HL-60 (cell line): Measurements from ENCODE around the gene FN3K.
"Not testable (repeated sequence)": the region's sequence is repeated elsewhere in the genome, so short reads cannot be mapped to it uniquely, and the experiment has no call there.

Source experiments
- DNase-seq, 2 experiments: peaks; one replicate each; pipeline ENCODE4 v3.0.0-alpha.2; 2010 to 2020; ENCODE audit warnings: low read depth in 1 of 2, low spot score in 1 of 2
- H3K27ac ChIP-seq: fragments of 250-450 bp; sonication (Bioruptor Pico); replicated peaks from 2 replicates; pipeline ENCODE4 v1.5.1; 2020; ENCODE audit warnings: mild to moderate bottlenecking, moderate library complexity
- H3K27me3 ChIP-seq: fragments of 250-450 bp; sonication (Bioruptor Pico); 2 replicates; pipeline ENCODE4 v1.5.1; 2021; ENCODE audit warnings: mild to moderate bottlenecking, moderate library complexity; ENCODE audit not compliant: insufficient read depth, poor library complexity, severe bottlenecking
- H3K4me3 ChIP-seq: replicated peaks from 2 replicates; pipeline ENCODE4 v1.5.1; 2011; ENCODE audit warnings: mild to moderate bottlenecking, control low read depth, low read length; ENCODE audit not compliant: insufficient read depth
- GABPA ChIP-seq: IDR thresholded peaks from 2 replicates; pipeline ENCODE4 v1.6.1; 2012; ENCODE audit warnings: low read depth
- POLR2AphosphoS5 ChIP-seq: IDR thresholded peaks from 2 replicates; pipeline ENCODE4 v1.6.1; 2012; ENCODE audit warnings: low read depth
- SPI1 ChIP-seq: IDR thresholded peaks from 2 replicates; pipeline ENCODE4 v1.6.1; 2012; ENCODE audit warnings: low read depth, mild to moderate bottlenecking, borderline replicate concordance
- TF ChIP-seq, protein P1 (sequence below): IDR thresholded peaks from 2 replicates; pipeline ENCODE4 v1.6.1; 2012; ENCODE audit warnings: low read depth; ENCODE audit not compliant: insufficient replicate concordance
- TF ChIP-seq, protein P2 (sequence below): IDR thresholded peaks from one replicate; pipeline ENCODE4 v1.5.1; 2011; ENCODE audit warnings: low read length, control low read depth, inconsistent platforms; ENCODE audit not compliant: insufficient read depth

FN3K gene

DNA sequence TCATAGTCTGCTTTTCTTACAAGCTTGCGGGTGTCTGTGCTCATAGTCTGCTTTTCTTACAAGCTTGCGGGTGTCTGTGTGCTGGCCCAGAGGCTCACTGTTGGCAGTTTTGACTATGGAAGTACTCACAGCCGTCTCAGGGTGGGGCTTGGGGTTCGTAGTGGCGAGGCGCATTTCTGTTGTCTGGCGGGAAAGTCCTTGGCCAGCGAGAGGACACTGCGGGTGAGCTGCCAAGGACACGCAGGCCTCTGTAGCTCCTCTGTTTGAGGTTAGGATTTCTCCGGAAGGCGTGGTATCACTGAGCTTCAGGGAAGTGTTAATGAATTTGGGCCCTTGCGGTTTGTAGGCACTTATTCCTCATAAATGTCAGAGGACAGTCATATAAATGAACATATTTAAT is 30.0 kb downstream of the FN3K start:
- TF ChIP-seq, protein P1, sequence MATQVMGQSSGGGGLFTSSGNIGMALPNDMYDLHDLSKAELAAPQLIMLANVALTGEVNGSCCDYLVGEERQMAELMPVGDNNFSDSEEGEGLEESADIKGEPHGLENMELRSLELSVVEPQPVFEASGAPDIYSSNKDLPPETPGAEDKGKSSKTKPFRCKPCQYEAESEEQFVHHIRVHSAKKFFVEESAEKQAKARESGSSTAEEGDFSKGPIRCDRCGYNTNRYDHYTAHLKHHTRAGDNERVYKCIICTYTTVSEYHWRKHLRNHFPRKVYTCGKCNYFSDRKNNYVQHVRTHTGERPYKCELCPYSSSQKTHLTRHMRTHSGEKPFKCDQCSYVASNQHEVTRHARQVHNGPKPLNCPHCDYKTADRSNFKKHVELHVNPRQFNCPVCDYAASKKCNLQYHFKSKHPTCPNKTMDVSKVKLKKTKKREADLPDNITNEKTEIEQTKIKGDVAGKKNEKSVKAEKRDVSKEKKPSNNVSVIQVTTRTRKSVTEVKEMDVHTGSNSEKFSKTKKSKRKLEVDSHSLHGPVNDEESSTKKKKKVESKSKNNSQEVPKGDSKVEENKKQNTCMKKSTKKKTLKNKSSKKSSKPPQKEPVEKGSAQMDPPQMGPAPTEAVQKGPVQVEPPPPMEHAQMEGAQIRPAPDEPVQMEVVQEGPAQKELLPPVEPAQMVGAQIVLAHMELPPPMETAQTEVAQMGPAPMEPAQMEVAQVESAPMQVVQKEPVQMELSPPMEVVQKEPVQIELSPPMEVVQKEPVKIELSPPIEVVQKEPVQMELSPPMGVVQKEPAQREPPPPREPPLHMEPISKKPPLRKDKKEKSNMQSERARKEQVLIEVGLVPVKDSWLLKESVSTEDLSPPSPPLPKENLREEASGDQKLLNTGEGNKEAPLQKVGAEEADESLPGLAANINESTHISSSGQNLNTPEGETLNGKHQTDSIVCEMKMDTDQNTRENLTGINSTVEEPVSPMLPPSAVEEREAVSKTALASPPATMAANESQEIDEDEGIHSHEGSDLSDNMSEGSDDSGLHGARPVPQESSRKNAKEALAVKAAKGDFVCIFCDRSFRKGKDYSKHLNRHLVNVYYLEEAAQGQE: no peak
- TF ChIP-seq, protein P2, sequence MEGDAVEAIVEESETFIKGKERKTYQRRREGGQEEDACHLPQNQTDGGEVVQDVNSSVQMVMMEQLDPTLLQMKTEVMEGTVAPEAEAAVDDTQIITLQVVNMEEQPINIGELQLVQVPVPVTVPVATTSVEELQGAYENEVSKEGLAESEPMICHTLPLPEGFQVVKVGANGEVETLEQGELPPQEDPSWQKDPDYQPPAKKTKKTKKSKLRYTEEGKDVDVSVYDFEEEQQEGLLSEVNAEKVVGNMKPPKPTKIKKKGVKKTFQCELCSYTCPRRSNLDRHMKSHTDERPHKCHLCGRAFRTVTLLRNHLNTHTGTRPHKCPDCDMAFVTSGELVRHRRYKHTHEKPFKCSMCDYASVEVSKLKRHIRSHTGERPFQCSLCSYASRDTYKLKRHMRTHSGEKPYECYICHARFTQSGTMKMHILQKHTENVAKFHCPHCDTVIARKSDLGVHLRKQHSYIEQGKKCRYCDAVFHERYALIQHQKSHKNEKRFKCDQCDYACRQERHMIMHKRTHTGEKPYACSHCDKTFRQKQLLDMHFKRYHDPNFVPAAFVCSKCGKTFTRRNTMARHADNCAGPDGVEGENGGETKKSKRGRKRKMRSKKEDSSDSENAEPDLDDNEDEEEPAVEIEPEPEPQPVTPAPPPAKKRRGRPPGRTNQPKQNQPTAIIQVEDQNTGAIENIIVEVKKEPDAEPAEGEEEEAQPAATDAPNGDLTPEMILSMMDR: no peak
- TF ChIP-seq POLR2AphosphoS5 (no peak), SPI1 (no peak), GABPA (no peak)
- DNase-seq: no peak
- Histone ChIP-seq H3K27ac (no peak overlapping the region), H3K27me3 (no peaks in the 10 kb centered on the region), H3K4me3 (no peak overlapping the region)

DNA sequence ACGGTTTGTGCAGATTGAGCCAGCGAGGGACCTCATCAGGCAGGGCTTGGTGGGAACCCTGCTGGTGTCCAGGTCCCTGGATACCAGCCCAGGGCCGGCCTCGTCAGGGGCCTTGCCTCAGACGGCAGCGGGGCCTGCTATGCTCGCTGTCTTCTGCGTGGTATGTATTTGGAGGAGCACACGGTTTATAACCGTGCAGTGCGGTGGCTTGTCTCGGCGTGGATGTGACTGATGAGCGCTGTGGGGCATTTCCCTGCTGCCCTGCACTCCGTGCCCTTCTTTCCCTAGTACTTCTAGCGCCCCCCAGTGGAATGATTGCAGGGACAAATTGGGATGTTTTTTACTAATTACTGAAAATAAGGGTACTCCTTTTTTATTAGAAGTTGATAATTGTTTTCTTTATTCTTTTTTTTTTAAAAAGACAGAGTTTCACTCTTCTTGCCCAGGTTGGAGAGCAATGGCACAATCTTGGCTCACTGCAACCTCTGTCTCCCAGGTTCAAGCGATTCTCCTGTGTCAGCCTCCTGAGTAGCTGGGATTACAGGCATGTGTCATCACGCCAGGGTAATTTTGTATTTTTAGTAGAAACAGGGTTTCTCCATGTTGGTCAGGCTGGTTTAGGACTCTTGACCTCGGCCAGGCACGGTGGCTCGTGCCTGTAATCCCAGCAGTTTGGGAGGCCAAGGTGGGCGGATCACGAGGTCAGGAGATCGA is 31.8 kb downstream of the FN3K start:
- DNase-seq: peak in 1 of 2 experiments; percentile 68
- Histone ChIP-seq H3K4me3 (no peak overlapping the region), H3K27me3 (no peaks in the 10 kb centered on the region), H3K27ac (no peak overlapping the region)
- TF ChIP-seq SPI1: no peak
- TF ChIP-seq, protein P2: peak; percentile 50

DNA sequence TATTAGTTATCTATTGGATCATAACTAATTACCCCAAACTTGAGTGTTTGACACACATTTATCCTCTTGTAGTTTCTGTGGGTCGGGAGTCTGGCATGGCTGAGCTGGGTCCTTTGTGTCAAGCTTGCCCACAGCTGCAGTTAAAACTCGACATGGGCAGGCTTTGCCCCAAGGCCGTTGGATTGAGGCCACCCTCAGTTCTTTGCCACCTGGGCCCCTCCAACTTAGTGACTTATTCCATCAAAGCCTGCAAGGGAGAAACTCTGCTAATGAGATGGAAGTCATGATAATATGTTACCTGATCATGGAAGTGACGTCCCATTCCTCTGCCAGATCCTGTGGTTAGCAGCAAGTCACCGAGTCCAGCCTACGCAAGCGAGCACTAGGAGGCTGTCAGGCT is 33.6 kb downstream of the FN3K start:
- H3K4me3 ChIP-seq: no peak overlapping the region
- no peak for DNase-seq
- no peaks in the 10 kb centered on the region for H3K27me3 ChIP-seq
- H3K27ac ChIP-seq: no peak overlapping the region
- TF ChIP-seq, protein P2: no peak
- TF ChIP-seq SPI1 (no peak), GABPA (no peak), POLR2AphosphoS5 (no peak)
- TF ChIP-seq, protein P1: no peak

DNA sequence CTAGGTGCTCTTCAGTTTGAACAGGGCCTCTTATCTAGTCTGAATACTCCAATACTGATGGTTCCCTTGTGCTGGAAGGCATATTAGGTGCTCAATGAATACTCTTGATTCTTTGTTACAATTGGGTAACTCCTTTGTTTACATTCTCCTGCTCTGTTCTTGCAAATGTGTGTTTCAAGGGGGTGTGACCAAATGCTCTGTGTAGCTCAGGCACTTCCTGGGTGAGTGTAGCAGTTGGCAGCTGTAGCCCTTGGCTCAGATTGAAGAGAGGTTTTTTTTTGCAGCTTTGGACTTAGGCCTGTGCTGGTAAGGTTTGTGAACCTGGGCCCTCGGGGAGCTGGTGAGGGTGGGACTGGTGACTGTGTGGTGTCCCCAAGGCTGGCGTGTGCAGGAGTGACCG is 36.6 kb downstream of the FN3K start:
- DNase-seq: no peak
- Histone ChIP-seq H3K27me3 (no peaks in the 10 kb centered on the region), H3K4me3 (no peak overlapping the region), H3K27ac (no peak overlapping the region)
- TF ChIP-seq, protein P1: no peak
- TF ChIP-seq POLR2AphosphoS5: no peak
- no peak for TF ChIP-seq GABPA
- TF ChIP-seq, protein P2: no peak

DNA sequence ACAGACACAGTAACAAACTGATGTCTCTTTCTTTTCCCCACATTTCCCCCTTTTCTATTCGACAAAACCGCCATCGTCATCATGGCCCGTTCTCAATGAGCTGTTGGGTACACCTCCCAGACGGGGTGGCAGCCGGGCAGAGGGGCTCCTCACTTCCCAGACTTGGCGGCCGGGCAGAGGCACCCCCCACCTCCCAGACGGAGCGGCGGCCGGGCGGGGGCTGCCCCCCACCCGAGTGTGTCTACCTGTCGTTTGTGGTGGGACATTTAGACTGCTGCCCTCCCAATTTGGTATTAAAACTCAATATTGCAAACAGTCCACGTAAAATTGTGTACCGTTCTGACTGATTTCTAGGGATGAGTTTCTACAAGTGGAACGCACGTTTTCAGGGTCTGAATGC is 39.0 kb downstream of the FN3K start:
- not testable (repeated sequence) for H3K27ac ChIP-seq, H3K4me3 ChIP-seq, DNase-seq, H3K27me3 ChIP-seq
